Suppressor macrophage (primary cell): Measurements from ENCODE around the gene DACH2.
"Not testable (repeated sequence)": the region's sequence is repeated elsewhere in the genome, so short reads cannot be mapped to it uniquely, and the experiment has no call there.

Experiments used
- DNase-seq, 4 experiments: peaks; one replicate each; pipeline ENCODE4 v3.0.0-alpha.2; 2020 to 2022
- total RNA-seq, 17 experiments: gene quantifications; one replicate each; lab custom pipeline; 2026; ENCODE audit warnings: mixed read lengths in 6 of 17, inconsistent platforms in 3 of 17; lab: John Stamatoyannopoulos, UW

The DACH2 gene
- total RNA-seq = 0 to 1.8 (median 0) reads per million in 17 experiments

- DNase-seq = peak in 2 of 4 experiments; percentile 1 to 7
Observed at GRCh38 chrX:86148024-86148511, at the start of gene DACH2. TSS of gene DACH2 (plus strand) at chrX:86148451.

- no peak for DNase-seq
Observed at GRCh38 chrX:86102341-86102740, 45.9 kb upstream of the DACH2 start.

GRCh38 chrX:86103061-86103460 is 45.2 kb upstream of the DACH2 start:
- DNase-seq = no peak

GRCh38 chrX:86104526-86104925 is 43.7 kb upstream of the DACH2 start:
- DNase-seq = no peak

- no peak for DNase-seq
Observed at GRCh38 chrX:86121916-86122315, 26.3 kb upstream of the DACH2 start.

GRCh38 chrX:86133761-86134160 is 14.5 kb upstream of the DACH2 start:
- peak in 3 of 4 experiments; percentile 2 to 32 (median 4) for DNase-seq

- DNase-seq = no peak
Observed at GRCh38 chrX:86137071-86137470, 11.2 kb upstream of the DACH2 start.

GRCh38 chrX:86141786-86142185 is 6.5 kb upstream of the DACH2 start:
- no peak for DNase-seq

- no peak for DNase-seq
Observed at GRCh38 chrX:86146102-86146501, 2.1 kb upstream of the DACH2 start.

GRCh38 chrX:86148594-86148993 is 343 bp downstream of the DACH2 start:
- DNase-seq = no peak

- no peak for DNase-seq
Observed at GRCh38 chrX:86149119-86149518, 868 bp downstream of the DACH2 start.

GRCh38 chrX:86154553-86154952 is 6.3 kb downstream of the DACH2 start:
- no peak for DNase-seq

- peak; percentile 4 to 38 (median 16) for DNase-seq
Observed at GRCh38 chrX:86171366-86171765, 23.1 kb downstream of the DACH2 start.

- DNase-seq = no peak
Observed at GRCh38 chrX:86178906-86179305, 30.7 kb downstream of the DACH2 start.

GRCh38 chrX:86181325-86181724 is 33.1 kb downstream of the DACH2 start:
- not testable (repeated sequence) for DNase-seq

GRCh38 chrX:86192827-86193226 is 44.6 kb downstream of the DACH2 start:
- no peak for DNase-seq

- no peak for DNase-seq
Observed at GRCh38 chrX:86194758-86195157, 46.5 kb downstream of the DACH2 start.

GRCh38 chrX:86195343-86195742 is 47.1 kb downstream of the DACH2 start:
- no peak for DNase-seq

- no peak for DNase-seq
Observed at GRCh38 chrX:86197815-86198214, 49.6 kb downstream of the DACH2 start.

GRCh38 chrX:86210772-86211171 is 62.5 kb downstream of the DACH2 start:
- DNase-seq = no peak

- DNase-seq = no peak
Observed at GRCh38 chrX:86215260-86215659, 67.0 kb downstream of the DACH2 start.

- no peak for DNase-seq
Observed at GRCh38 chrX:86237482-86237881, 89.2 kb downstream of the DACH2 start.

GRCh38 chrX:86241547-86241946 is 93.3 kb downstream of the DACH2 start:
- no peak for DNase-seq

GRCh38 chrX:86263526-86263925 is 115.3 kb downstream of the DACH2 start:
- no peak for DNase-seq

GRCh38 chrX:86295293-86295692 is 147.0 kb downstream of the DACH2 start:
- no peak for DNase-seq
